Measurements from ENCODE around the gene SDF2.
"Not testable (repeated sequence)": the region's sequence is repeated elsewhere in the genome, so short reads cannot be mapped to it uniquely, and the experiment has no call there.

SDF2 gene

DNA sequence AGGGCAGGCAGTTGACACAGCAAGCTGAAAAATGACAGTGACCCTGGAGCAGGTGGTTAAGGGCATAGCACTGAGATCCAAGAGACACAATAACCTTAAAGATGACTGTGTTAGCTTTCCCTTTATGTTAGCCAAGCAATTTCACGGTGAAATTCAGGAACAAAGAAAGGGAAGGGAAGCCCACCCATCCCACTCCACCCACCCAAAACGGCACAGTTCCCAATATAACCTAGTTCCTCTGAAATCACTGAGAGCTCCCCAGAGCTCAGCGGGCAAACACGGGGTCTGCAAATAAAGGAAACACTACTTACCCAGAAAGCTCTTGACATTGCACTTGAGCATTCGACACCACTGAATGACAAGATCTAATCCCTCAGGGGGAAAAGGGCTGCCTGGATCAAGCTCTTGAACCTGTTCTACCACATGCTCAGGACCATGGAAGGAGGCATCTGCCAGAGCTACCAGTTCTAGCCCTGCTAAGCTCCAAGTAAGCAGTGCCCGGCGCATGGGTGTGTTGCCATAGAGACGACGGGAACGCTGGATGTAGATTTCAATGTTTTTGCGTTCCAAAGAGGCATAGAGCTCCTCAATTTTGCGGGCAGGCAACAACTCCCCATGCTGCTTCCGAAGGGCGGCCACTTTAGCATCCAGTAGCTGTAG, 27.4 kb downstream of the SDF2 start:
- DNase-seq (ENCODE audit: low read depth in 2 of 2): no peak

DNA sequence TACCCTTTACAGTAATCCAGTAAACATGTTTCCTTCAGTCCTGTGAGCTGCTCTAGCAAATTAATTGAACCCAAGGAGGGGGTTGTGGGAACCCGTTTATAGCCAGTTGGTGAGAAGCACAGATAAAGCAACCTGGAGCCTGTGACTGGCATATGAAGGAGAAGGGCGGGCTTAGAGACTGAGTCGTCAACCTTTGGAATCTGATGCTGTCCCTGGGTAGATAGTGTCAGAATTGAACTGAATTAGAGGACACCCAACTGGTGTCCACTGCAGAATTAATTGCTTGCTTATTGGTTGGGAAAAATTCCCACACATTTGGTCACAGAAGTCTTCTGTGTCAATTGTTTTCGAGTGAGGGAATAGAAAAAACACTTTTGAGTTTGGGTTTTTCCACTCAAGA, 34.9 kb downstream of the SDF2 start:
- no peak for DNase-seq (ENCODE audit: low read depth in 2 of 2)

DNA sequence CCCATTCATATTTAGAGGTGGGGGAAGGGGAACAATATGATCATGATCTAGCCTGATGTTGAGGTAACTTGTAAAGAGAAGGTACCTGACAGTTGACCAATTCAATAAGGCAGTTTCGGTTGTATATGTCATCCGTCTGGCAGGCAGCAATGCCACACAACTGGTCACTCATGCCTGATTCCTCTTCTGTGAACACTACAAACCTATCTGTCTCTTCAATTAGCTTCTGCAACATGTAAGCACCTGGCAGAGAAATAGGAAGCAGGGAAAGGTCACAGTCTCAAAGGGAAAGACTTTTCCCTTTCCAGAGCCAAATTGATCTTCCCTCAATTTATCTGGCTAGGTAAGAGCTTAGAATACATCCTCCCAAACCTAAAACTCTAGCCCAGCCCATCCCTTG, 37.6 kb downstream of the SDF2 start:
- no peak for DNase-seq (ENCODE audit: low read depth in 2 of 2)

DNA sequence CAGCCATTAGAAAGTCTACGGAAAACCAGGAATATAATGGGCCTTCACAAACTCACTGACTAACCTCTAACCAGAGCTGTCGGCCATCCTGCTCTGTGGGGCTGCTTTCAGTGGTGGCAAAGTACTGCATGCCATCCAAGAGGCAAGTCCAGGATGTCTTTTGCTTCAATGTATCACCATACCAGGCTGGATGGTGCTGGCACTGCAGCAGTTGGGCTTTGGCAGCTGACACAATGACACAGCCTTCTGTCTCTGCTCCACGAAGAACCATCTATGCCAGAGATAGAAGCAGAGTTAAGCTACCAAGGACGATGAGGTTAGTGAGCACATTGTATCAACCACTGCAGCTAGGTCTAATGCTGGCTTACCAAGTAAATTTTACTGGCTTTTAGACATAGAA, 38.0 kb downstream of the SDF2 start:
- DNase-seq (ENCODE audit: low read depth in 2 of 2): no peak

DNA sequence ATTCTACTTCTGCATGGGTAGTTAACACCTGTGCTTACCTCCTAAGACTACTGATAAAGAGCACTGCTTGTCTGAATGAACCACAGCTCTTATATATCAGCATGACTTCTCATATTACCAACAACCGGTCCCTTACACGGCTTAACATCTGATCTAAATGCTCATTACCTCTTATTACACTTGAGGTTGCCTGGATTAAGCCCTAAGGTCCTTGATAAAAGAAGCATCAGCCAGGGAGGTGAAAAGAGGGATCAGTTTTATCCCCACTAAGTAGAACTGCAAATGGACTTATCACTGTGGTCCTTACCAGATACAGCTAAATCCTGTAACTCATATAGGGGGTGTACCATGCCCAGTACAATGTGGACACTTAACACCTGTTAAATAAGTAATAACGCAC, 39.5 kb downstream of the SDF2 start:
- DNase-seq (ENCODE audit: low read depth in 2 of 2): no peak

DNA sequence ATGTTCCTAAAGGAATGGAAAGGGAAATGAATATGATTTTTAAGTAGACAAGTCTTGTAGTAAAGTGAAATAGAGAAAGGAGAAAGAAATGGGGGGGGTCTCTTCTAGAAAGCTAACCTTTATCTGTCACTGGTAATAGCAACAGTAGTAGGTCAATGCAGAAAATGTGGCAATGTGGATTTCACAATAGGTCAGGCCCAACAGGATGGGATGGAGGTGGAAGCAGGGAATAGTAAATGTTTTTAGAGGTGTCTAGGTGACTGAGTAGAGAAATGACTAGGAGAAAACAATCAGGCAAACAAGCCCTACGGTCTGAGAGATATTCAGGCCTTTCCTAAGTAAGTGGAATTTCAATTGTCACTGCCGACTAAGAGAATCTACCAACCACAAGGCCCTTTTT, 41.7 kb downstream of the SDF2 start:
- DNase-seq (ENCODE audit: low read depth in 2 of 2): no peak

DNA sequence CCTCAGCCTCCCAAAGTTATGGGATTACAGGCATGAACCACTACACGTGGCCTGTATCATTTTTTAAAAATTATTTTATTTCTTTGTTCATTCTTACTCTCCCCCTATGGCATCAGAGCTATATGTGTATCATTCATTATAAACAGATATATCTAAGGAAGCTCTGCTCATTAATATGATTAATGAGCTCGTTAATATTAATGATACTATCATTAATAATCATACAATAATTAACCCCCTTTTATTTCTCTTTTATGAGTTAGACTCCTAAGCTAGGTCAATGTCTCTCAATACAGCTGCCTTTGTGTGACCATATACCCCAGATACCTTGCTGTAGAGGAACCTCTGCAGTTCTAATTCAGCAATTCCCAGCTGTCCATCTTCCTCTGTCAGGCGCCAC, 43.2 kb downstream of the SDF2 start:
- DNase-seq (ENCODE audit: low read depth in 2 of 2): no peak

DNA sequence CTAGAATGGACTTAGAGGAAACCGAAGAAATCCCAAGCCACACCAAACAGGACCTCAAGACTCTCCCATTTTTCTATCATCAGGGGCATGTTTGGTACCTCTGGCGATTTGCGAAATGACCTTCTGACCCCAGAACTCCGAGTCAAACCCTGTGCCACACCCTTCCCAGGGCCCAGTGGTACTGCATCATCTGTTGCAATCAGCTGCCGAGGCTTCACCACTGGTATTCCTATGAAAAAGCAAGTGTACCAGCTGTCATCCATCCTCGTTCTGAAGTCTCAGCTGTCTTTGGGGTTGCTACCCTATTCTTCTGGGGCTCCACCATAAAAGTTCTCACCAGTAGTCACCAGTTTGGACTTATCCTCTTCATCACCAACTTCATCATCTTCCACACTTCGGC, 45.4 kb downstream of the SDF2 start:
- DNase-seq (ENCODE audit: low read depth in 2 of 2): no peak

DNA sequence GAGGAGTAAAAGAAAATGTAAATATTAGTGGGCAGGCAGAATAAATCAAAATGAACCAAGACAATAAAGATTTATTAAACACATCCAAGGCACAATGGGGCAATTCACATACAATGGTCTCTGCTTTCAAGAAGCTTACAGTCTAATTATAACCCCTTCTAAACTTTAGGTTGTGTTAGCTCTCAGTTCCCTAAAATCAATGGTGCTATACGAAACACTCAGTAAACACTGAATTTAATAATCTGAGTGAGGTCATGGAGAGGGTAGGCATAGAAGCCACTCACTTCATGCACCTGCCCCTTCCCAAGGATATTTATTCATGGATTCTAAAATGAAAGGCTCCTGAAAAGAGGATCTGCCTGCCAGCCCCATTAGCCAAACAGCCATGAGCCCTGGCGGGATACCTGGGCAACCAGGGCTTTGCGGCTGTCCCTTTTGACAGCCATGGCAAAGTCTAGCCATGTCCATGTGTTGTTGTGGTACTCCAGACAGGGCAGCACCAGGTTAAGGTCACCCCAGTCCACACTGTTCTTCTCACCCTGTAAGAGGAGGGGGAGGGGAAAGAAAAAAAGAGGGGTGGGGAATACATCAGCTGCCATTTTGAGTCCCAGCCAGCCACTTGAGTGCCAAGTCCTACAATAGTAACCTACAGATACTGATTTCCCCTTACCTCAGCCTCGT, 46.3 kb downstream of the SDF2 start:
- no peak for DNase-seq (ENCODE audit: low read depth in 2 of 2)

DNA sequence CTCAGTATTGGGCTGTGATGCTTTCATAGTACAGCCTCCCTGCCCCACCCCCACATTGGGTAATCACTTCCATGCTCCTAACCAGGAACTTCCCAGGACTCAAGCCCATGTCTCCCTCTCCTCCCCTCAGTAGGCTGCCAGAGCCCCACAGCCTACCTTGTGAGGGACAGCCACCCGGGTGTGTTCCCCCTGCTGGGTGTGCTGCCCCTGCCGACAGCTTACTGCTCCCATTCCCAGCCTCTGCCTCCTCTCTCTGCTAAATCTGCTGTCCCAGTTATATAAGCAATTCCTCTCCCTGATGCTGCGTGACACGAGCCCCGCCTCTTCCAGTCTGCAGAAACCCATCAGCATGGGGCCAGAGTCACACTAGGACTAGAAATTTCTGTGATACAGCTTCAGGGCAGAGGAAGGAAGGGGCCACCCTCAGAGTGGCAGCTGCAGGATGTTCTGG, 47.8 kb downstream of the SDF2 start, which contains the start of gene RSKR:
Gene RSKR (minus strand): TSS at position 255 of the 451 bp plus-strand sequence. CDS start 24 bp downstream, at position 231.
- no peak for DNase-seq (ENCODE audit: low read depth in 2 of 2)

DNA sequence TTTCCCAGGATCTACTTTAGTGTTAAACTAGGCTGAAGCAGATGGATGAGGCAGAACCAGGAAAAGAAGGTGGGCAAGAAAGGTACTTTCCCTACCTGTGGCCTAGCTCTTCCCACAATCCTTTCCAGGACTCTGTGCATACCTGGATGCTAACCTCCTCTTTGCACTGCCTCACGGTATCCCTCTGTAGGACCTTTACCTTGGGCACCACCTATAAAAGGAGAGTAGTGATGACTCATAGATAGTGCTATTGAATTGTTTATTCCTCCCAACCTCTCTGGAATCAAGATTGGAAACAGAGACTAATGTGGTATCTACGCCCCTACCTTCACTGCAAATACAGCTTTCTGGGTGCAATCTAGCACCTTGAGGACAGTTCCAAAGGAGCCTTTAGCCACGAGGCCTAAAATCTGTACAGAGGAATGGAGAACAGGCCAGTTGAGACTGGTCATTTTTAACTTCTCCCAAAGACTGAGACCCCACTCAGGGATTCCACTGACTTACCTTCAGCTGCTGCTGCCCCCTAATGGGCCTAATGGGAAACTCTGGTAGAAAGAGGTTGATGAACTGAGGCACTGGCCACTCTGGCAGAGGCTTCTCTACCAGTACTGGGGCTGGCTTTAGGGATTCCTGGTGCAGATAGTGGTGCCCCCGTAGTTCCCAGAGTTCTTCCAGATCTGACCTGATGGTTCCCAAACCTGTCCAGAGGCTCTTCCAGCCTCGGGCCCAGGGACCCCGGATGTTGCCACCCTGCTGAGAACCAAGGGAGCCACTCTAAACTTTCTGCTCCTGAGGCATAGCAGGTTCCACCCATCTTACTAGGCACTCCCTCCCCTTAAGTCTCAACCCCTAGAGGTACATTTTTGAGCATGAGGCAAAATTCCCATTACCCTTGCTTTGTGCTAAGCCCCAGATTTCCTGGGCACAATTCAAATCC, 48.5 kb downstream of the SDF2 start:
- DNase-seq (ENCODE audit: low read depth in 2 of 2): no peak

DNA sequence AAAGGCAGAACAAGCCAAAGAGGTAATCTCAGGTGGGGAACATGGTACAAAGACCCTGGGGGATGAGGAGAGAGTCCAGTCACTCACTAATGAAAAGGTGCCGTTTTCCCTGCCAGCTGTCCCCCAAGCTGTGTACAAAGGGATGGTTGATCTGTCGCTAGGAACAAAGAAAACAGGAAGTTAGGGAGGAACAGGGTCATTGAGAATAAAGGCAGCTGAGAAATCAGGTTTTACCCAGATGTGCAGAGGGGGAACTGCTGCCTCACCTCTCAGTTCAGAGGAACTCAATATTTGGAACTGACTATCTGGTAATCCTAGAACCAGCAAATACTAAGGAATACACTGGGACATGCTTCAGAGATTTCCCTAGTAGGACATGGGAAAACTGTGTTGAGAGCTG, 49.2 kb downstream of the SDF2 start:
- DNase-seq (ENCODE audit: low read depth in 2 of 2): no peak

DNA sequence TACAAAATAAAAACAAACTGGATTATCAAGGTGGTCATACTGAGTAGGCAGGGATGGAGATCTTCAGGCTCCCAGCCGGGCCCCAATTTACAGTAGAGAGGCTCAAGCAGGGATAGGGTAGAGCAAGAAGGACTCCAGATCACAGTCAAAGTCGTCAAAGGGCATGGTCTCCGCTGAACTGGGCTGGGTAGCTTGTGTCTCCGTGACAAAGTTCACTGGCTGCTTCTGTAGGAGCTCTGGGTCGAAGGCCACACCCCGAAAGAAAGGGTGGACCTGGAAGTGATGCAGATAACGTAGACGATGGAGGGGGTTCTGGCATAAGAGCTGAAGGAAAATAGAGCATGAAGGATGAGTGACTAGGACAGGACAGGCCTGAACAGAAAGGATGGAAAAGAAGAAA, 51.3 kb downstream of the SDF2 start:
- DNase-seq (ENCODE audit: low read depth in 2 of 2): no peak

DNA sequence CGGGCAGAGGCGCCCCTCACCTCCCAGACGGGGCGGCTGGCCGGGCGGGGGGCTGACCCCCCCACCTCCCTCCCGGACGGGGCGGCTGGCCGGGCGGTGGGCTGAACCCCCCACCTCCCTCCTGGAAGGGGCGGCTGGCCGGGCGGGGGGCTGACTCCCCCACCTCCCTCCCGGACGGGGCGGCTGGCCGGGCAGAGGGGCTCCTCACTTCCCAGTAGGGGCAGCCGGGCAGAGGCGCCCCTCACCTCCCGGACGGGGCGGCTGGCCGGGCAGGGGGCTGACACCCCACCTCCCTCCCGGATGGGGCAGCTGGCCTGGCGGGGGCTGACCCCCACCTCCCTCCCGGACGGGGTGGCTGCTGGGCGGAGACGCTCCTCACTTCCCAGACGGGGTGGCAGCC, 57.7 kb downstream of the SDF2 start:
- not testable (repeated sequence) for DNase-seq (ENCODE audit: low read depth in 2 of 2)

DNA sequence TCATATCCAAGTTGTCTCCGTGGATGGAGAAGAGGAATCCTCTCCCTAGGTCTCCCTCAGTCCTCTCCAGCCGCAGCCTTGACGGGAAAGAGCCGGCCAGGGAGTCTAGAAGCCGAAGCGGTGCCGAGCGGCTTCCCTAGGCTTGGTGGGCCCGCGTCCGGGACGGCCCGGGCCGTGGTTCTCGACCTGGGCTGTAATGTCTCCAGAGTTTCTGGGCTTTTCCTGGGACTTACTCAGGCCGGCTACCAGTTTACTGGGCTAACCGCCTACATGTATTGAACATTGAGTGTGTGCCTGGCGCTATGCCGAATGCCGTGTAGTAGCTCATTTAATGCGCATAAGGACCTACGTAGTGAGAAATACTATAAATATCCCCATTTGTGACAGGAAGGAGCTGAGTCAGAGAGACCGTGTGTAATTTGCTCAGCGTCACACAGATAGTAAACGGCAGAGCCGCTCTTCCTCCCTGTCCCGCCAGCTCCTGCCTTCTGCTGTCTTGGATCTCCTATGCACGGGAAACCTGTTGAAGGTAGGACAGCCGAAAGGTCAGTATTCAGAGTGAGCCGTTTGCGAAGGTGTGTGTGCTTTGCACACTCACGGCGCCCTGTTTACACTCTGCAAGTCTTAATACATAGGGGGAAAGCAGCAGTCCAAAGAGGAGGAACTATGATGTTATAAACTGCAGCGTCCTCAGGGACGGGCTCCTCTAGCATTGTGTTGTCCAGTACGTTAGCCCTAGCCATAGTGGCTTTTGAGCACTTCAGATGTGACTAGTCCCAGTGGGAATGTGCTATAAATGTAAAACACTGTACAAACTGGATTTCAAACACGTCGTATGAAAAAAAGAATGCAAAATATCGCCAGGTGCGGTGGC, 62.2 kb downstream of the SDF2 start:
- DNase-seq (ENCODE audit: low read depth in 2 of 2): peak; percentile 35 to 45

DNA sequence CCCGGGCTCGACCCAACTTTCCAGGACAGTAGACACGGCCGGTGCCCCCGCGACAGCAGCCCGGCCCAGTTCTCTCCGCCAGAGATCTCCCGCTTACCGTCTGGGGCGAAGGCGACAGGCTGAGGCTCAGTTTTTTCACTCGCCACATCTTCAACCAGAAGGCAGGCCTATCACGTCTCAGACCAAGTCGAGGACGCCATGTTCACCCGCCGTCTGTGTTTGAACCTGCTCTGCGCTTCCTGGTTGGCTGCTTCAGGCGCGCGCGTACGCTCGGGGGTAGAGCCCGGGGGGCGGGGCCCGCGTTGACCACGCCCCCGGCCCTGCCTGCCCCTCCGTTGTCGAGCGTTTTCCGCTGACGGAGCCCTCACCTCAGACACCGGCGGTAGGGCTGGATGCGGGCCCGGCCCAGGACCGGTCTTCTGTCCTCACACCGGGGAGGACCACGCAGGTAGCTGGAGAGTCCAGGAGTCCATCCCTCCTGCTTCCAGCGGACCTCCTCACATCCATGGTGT, 62.9 kb downstream of the SDF2 start, which contains the start of gene SPAG5:
Gene SPAG5 (minus strand): TSS at position 227 of the 512 bp plus-strand sequence. CDS start 79 bp downstream, at position 148.
- DNase-seq (ENCODE audit: low read depth in 2 of 2): peak; percentile 82 to 86

DNA sequence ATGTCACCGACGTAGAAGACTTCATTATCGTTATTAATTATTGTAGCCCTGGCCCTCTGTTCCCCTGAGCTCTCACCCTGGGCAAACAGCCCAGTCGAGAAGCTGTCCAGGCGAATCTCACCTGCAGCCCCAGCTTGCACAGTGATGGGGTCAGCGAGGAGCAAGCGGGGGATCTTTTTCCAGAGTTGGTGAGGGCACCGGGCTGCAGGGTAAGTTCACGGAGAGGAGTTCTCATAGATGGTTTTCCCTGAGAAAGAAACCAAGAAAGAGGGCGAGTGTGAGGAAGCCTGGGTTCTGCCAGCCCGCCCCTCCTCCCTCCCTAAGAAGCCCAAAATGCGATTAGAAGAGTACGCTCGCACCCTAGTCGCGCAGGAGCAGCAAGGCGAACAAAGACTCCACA, 63.3 kb downstream of the SDF2 start:
- DNase-seq (ENCODE audit: low read depth in 2 of 2): no peak
